Measurements from ENCODE around the gene TBC1D21.

TBC1D21 gene

DNA sequence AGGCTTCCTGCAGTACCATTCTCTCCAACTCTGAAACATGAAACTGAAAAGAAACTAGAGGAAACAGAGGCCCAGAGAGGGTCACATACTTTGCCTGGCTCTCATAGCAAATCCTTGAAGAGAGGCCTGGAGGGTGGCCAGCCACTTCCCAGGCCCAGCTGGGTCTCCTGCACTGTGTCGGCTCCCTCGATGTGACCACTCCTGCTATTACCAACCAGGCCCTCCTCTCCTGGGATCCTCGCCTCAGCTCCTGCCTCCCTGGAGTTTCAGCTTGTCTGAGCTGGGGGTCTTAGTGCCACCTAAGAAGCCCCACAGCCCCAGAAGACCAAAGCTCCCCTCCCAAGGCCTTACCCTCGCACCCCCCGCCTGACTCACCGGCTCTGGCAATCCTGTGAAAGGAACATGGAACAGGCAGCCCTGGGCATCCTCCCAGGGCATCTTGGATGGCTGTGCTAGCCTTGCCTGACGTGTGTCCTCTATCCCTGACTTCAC is 57.5 kb downstream of the TBC1D21 start:
- H3K36me3 ChIP-seq (ENCODE audit: insufficient read depth, low read length) = no peaks in the 10 kb centered on the region
- H3K9me2 ChIP-seq (replicated peaks; ENCODE audit: low read depth, low read length) = no peaks in the 10 kb centered on the region
- H3K4me1 ChIP-seq (ENCODE audit: insufficient read depth, low read length, poor library complexity, severe bottlenecking) = peaks cover 70% of the 10 kb centered on the region
- H2AFZ ChIP-seq (ENCODE audit: low read length) = no peak overlapping the region
- no peaks in the 10 kb centered on the region for H4K20me1 ChIP-seq (ENCODE audit: insufficient read depth, low read length, poor library complexity, severe bottlenecking)
- no peaks in the 10 kb centered on the region for H3K27me3 ChIP-seq (ENCODE audit: insufficient read depth, low read length, poor library complexity, severe bottlenecking)
- no peak for TF ChIP-seq EZH2phosphoT487 (IDR thresholded peaks at IDR 0.05; ENCODE audit: borderline replicate concordance)
- TF ChIP-seq, protein P1, sequence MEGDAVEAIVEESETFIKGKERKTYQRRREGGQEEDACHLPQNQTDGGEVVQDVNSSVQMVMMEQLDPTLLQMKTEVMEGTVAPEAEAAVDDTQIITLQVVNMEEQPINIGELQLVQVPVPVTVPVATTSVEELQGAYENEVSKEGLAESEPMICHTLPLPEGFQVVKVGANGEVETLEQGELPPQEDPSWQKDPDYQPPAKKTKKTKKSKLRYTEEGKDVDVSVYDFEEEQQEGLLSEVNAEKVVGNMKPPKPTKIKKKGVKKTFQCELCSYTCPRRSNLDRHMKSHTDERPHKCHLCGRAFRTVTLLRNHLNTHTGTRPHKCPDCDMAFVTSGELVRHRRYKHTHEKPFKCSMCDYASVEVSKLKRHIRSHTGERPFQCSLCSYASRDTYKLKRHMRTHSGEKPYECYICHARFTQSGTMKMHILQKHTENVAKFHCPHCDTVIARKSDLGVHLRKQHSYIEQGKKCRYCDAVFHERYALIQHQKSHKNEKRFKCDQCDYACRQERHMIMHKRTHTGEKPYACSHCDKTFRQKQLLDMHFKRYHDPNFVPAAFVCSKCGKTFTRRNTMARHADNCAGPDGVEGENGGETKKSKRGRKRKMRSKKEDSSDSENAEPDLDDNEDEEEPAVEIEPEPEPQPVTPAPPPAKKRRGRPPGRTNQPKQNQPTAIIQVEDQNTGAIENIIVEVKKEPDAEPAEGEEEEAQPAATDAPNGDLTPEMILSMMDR (conservative IDR thresholded peaks at IDR 0.05; ENCODE audit: low read length) = no peak
- no peaks in the 10 kb centered on the region for H3K9me3 ChIP-seq (ENCODE audit: insufficient read depth, low read depth, low read length)
- H3K9ac ChIP-seq (ENCODE audit: low read depth, low read length, poor library complexity, severe bottlenecking) = peak overlapping the region; percentile 31
- peak overlapping the region; percentile 37 for H3K4me2 ChIP-seq (ENCODE audit: low read depth, low read length, poor library complexity, severe bottlenecking)
- H3K4me3 ChIP-seq (ENCODE audit: low read length, poor library complexity, severe bottlenecking) = no peak overlapping the region
- peaks cover 5% of the 10 kb centered on the region; the same call in 1 of the 2 replicates for H3F3A ChIP-seq (ENCODE audit: low read depth)
- H3K79me2 ChIP-seq (ENCODE audit: insufficient read depth, low read length) = no peaks in the 10 kb centered on the region

DNA sequence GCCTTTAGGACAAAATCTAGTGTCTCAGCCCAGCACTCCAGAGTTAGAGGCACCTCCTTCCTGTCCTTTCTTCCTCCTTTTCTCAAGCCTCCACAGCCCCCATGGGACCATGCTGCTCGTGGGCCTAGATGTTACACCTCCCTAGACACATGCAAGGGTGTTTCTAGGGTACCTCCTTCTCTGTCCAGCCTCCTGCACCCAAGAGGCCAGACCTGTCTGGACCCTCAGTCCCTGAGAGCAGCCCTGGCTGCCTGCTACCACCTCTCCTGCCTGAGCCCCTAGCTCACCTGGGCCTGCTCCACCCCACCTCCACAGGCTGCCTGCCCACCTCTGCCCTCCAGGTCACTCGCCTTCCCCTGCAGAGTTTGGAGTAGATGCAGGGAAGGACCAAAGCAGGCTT is 58.1 kb downstream of the TBC1D21 start:
- H3F3A ChIP-seq (ENCODE audit: low read depth) = peaks cover 5% of the 10 kb centered on the region; the same call in 1 of the 2 replicates
- no peaks in the 10 kb centered on the region for H3K27me3 ChIP-seq (ENCODE audit: insufficient read depth, low read length, poor library complexity, severe bottlenecking)
- peak overlapping the region; percentile 20; the same call in 1 of the 2 replicates for H2AFZ ChIP-seq (ENCODE audit: low read length)
- H3K4me2 ChIP-seq (ENCODE audit: low read depth, low read length, poor library complexity, severe bottlenecking) = peak overlapping the region; percentile 37
- no peak overlapping the region for H3K4me3 ChIP-seq (ENCODE audit: low read length, poor library complexity, severe bottlenecking)
- no peaks in the 10 kb centered on the region for H3K36me3 ChIP-seq (ENCODE audit: insufficient read depth, low read length)
- TF ChIP-seq EZH2phosphoT487 (IDR thresholded peaks at IDR 0.05; ENCODE audit: borderline replicate concordance) = no peak
- TF ChIP-seq, protein P1 (conservative IDR thresholded peaks at IDR 0.05; ENCODE audit: low read length) = no peak
- no peaks in the 10 kb centered on the region for H3K79me2 ChIP-seq (ENCODE audit: insufficient read depth, low read length)
- peak overlapping the region; percentile 31 for H3K9ac ChIP-seq (ENCODE audit: low read depth, low read length, poor library complexity, severe bottlenecking)
- H3K4me1 ChIP-seq (ENCODE audit: insufficient read depth, low read length, poor library complexity, severe bottlenecking) = peaks cover 76% of the 10 kb centered on the region
- no peaks in the 10 kb centered on the region for H4K20me1 ChIP-seq (ENCODE audit: insufficient read depth, low read length, poor library complexity, severe bottlenecking)
- no peaks in the 10 kb centered on the region for H3K9me2 ChIP-seq (replicated peaks; ENCODE audit: low read depth, low read length)
- H3K9me3 ChIP-seq (ENCODE audit: insufficient read depth, low read depth, low read length) = no peaks in the 10 kb centered on the region

DNA sequence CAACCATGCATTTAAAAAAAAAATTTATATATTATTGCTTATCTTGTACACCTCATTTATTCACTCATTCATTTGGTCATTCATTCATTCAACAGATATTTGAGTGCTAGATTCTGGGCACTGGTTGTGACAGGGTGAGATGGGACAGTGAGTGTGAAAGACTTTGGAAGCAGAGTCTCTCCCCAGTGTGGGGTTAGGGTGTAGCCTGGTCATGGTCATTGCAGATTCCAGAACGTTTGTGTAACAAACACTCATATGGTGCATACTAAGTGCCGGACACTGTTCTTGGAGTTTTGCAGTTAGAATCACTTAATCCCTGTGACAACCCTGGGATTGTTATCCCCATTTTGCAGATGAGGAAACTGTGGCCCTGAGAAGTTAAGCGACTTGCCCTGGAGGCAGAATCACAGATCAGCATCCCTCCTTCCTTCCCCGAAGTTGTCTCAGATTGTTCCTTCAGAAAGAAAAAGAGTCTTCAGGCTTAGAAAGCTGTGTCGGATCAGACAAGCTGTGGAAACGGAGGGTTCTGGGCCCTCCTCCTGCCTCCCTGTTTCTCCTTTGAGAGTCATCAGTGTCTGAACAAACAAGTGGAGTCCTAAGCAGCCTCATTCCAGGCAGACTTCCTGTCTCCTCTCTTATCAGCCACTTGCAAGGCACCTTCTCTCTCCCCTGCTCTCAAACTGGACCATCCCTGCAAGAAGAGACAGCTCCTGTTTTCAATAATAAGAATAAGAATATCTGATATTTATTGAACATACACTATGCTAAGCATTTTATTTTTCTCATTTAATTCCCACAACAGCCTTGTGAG is 59.2 kb downstream of the TBC1D21 start:
- no peak overlapping the region for H2AFZ ChIP-seq (ENCODE audit: low read length)
- peak overlapping the region; percentile 31 for H3K9ac ChIP-seq (ENCODE audit: low read depth, low read length, poor library complexity, severe bottlenecking)
- H3K4me3 ChIP-seq (ENCODE audit: low read length, poor library complexity, severe bottlenecking) = no peak overlapping the region
- peaks cover 5% of the 10 kb centered on the region; the same call in 1 of the 2 replicates for H3F3A ChIP-seq (ENCODE audit: low read depth)
- peak overlapping the region; percentile 26 for H3K4me2 ChIP-seq (ENCODE audit: low read depth, low read length, poor library complexity, severe bottlenecking)
- H3K27me3 ChIP-seq (ENCODE audit: insufficient read depth, low read length, poor library complexity, severe bottlenecking) = no peaks in the 10 kb centered on the region
- H3K36me3 ChIP-seq (ENCODE audit: insufficient read depth, low read length) = no peaks in the 10 kb centered on the region
- no peaks in the 10 kb centered on the region for H3K9me2 ChIP-seq (replicated peaks; ENCODE audit: low read depth, low read length)
- peaks cover 81% of the 10 kb centered on the region for H3K4me1 ChIP-seq (ENCODE audit: insufficient read depth, low read length, poor library complexity, severe bottlenecking)
- H4K20me1 ChIP-seq (ENCODE audit: insufficient read depth, low read length, poor library complexity, severe bottlenecking) = no peaks in the 10 kb centered on the region
- no peaks in the 10 kb centered on the region for H3K79me2 ChIP-seq (ENCODE audit: insufficient read depth, low read length)
- TF ChIP-seq, protein P1 (conservative IDR thresholded peaks at IDR 0.05; ENCODE audit: low read length) = no peak
- TF ChIP-seq EZH2phosphoT487 (IDR thresholded peaks at IDR 0.05; ENCODE audit: borderline replicate concordance) = no peak
- no peaks in the 10 kb centered on the region for H3K9me3 ChIP-seq (ENCODE audit: insufficient read depth, low read depth, low read length)
